GM20000 (cell line): Measurements from ENCODE around the gene SEC22C.

Experiments
- DNase-seq: peaks from one replicate; pipeline ENCODE4 v3.0.0; 2012; ENCODE audit warnings: low spot score
- CTCF ChIP-seq: IDR thresholded peaks from 2 replicates; pipeline ENCODE4 v1.5.1; 2012; ENCODE audit warnings: mild to moderate bottlenecking, control low read depth; ENCODE audit errors: extremely low read depth, missing control alignments

Gene SEC22C

GRCh38 chr3:42516443-42516842, 65.3 kb downstream of the SEC22C start:
- TF ChIP-seq CTCF, result no peak
- no peak for DNase-seq

- no peak for DNase-seq
- no peak for TF ChIP-seq CTCF
Measured at GRCh38 chr3:42515976-42516375, 65.8 kb downstream of the SEC22C start.

GRCh38 chr3:42515391-42515916, 66.3 kb downstream of the SEC22C start:
- no peak for TF ChIP-seq CTCF
- DNase-seq, result no peak

- TF ChIP-seq CTCF, result no peak
- no peak for DNase-seq
Measured at GRCh38 chr3:42514876-42515275, 66.9 kb downstream of the SEC22C start.

- DNase-seq, result no peak
- no peak for TF ChIP-seq CTCF
Measured at GRCh38 chr3:42513521-42513920, 68.2 kb downstream of the SEC22C start.

GRCh38 chr3:42513121-42513520, 68.6 kb downstream of the SEC22C start:
- no peak for TF ChIP-seq CTCF
- DNase-seq, result no peak

GRCh38 chr3:42511736-42512135, 70.0 kb downstream of the SEC22C start:
- DNase-seq, result no peak
- TF ChIP-seq CTCF, result no peak
